ENCODE measurements around the gene GGCX.

GGCX gene

DNA sequence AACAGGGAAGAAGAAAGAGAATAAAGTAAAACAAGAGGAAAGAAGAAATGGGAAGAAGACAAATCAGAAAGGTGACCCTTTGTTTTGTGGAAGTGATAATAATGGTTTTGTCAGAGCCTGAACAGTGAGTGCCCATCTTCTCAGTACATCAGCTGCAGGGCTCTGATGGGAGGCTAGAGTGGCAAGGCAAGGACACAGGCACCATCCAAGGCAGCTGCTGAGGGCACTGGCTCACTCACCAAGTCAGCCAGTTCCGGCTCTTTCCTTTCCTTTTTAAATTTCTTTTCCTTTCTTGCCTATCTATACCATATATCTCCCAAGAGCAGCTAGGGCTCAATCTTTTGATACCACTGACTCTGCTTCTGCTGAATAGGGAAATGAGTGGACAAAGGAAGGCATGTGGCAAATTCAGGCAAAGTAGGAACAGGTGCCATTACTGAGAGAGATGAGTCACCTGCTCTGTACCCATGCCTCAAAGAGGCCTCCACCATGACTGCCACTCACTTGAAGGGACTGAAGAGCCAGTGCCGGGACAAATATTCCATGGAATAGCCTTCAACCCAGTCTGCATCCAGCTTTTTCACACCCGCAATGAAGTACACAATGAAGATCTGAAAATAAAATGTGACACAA lies 6.2 kb downstream of the GGCX start:
- POLR2A ChIA-PET: no interaction called here

DNA sequence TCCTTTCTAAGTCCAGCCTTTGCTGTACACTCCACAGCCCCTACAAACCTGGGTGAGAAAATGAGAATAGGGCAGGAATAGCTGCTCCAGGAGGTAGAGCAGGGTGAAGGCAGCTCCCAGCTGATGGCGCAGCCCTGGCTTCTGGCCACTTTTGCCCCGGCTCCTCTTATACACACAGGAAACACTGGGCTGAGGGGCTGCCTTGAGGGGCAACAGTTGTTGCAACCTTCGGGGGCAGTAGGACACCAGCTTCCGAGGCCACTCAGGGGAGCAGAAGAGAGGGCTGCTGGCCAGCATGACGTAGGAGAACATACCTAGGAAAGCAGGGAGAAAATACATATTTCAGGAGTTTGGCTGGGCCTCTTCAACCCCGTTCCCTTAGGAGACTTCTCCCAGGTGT lies 8.1 kb downstream of the GGCX start:
- ChIA-PET POLR2A (interaction anchor here (6.7 kb wide), 1 partner anchor 13 kb away, joined by 69 read pairs; the partner anchor contains the start of gene MAT2A), CTCF (interaction anchor here (0.7 to 28.0 kb wide), 11 partner anchors 9 to 183 kb away, joined by 3 to 584 read pairs (median 7); partner anchors contain the start of genes GGCX, MAT2A and SH2D6)
- Histone ChIP-seq H3K4me1 (ENCODE audit: control extremely low read depth in 1 of 4, control insufficient read depth in 4 of 4, insufficient read depth in 4 of 4, low read length in 3 of 4) (peaks cover 18 to 31% (median 25%) of the 10 kb centered on the region in 4 experiments), H3K27me3 (replicated peaks in 2 of 5; ENCODE audit: control insufficient read depth in 4 of 5, insufficient read depth in 5 of 5, low read length in 4 of 5) (no peaks in the 10 kb centered on the region), H3K27ac (ENCODE audit: insufficient read depth in 1 of 2, low read depth in 1 of 2, low read length in 2 of 2, poor library complexity in 1 of 2, severe bottlenecking in 2 of 2) (no peak overlapping the region), H3K36me3 (ENCODE audit: control insufficient read depth in 4 of 4, insufficient read depth in 4 of 4, low read length in 3 of 4) (peaks cover 16 to 76% (median 36%) of the 10 kb centered on the region in 4 experiments), H3K9me3 (ENCODE audit: control extremely low read depth in 1 of 5, control insufficient read depth in 4 of 5, insufficient read depth in 2 of 5, low read depth in 1 of 5, low read length in 4 of 5) (no peaks in the 10 kb centered on the region), H3K4me3 (ENCODE audit: control insufficient read depth in 1 of 7, extremely low read depth in 1 of 7, insufficient read depth in 4 of 7, low read depth in 2 of 7, low read length in 6 of 7) (no peak overlapping the region)
- 82% methylated on average over 6 of the region's 6 CpGs for whole genome bisulfite sequencing (ENCODE audit: insufficient coverage)
- DNase-seq: no peak

More for the DNA sequence above, 6.2 kb downstream of the GGCX start:
- H3K27ac ChIP-seq (ENCODE audit: insufficient read depth in 1 of 2, low read depth in 1 of 2, low read length in 2 of 2, poor library complexity in 1 of 2, severe bottlenecking in 2 of 2): no peak overlapping the region
- no peaks in the 10 kb centered on the region for H3K9me3 ChIP-seq (ENCODE audit: control extremely low read depth in 1 of 5, control insufficient read depth in 4 of 5, insufficient read depth in 2 of 5, low read depth in 1 of 5, low read length in 4 of 5)
- CTCF ChIA-PET: interaction anchor here (0.6 to 28.0 kb wide), 7 partner anchors 9 to 185 kb away, joined by 3 to 584 read pairs (median 4); partner anchors contain the start of gene SH2D6
- H3K4me3 ChIP-seq (ENCODE audit: control insufficient read depth in 1 of 7, extremely low read depth in 1 of 7, insufficient read depth in 4 of 7, low read depth in 2 of 7, low read length in 6 of 7): no peak overlapping the region
- peaks cover 14 to 23% (median 21%) of the 10 kb centered on the region in 4 experiments for H3K4me1 ChIP-seq (ENCODE audit: control extremely low read depth in 1 of 4, control insufficient read depth in 4 of 4, insufficient read depth in 4 of 4, low read length in 3 of 4)
- WGBS (ENCODE audit: insufficient coverage): no CpG with 5 or more reads among the region's 3 CpGs
- H3K27me3 ChIP-seq (replicated peaks in 2 of 5; ENCODE audit: control insufficient read depth in 4 of 5, insufficient read depth in 5 of 5, low read length in 4 of 5): no peaks in the 10 kb centered on the region
- H3K36me3 ChIP-seq (ENCODE audit: control insufficient read depth in 4 of 4, insufficient read depth in 4 of 4, low read length in 3 of 4): peaks cover 19 to 79% (median 39%) of the 10 kb centered on the region in 4 experiments
- DNase-seq: no peak

DNA sequence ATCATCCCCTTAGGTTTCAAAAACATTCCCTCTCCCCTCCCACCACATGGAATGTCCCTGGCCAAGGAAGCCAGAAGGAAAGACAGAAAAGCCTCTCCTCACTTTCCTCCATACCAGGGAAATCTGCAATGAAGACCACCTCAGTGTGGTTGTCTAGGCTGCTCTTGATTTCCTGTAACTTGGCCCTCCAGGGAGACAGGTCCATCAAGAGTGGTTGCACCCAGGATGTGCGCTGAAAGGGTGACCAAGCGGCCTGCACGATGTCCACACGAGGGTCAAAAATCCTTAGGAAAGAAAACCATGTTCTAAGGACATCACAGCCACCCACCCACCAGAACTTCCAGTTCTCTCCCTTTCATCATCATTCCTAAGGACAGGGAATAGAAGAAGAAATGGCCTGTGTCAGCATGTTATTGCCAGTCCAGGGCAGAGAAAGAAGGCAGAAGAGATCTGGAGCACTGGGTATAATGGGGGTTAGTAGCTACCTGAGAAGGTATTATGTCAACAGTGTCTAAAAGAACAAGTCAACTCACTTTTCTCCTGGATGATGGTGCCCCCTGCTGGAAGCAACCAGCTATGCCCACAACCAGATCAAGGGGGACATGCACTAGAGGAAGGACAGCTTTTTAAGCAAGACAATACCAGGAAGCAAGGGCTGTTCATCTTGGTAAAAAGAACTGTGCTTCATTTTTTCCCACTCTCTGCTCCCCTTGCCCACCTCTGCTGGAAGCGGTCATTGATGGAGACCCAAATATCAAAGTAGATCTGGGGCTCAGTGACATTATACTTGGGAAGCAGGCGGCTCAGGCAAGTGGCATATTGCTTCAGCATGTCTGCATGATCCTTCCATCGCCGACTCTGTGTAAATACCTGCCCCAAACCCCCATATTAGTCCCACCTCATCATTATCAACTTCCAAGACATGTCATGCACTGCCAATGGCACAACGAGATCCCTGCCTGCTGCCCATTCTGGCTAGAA lies 9.3 kb downstream of the GGCX start:
- Histone ChIP-seq H3K4me3 (ENCODE audit: control insufficient read depth in 1 of 7, extremely low read depth in 1 of 7, insufficient read depth in 4 of 7, low read depth in 2 of 7, low read length in 6 of 7) (no peak overlapping the region), H3K36me3 (ENCODE audit: control insufficient read depth in 4 of 4, insufficient read depth in 4 of 4, low read length in 3 of 4) (peaks cover 11 to 71% (median 36%) of the 10 kb centered on the region in 4 experiments), H3K27ac (ENCODE audit: insufficient read depth in 1 of 2, low read depth in 1 of 2, low read length in 2 of 2, poor library complexity in 1 of 2, severe bottlenecking in 2 of 2) (no peak overlapping the region), H3K27me3 (replicated peaks in 2 of 5; ENCODE audit: control insufficient read depth in 4 of 5, insufficient read depth in 5 of 5, low read length in 4 of 5) (no peaks in the 10 kb centered on the region), H3K9me3 (ENCODE audit: control extremely low read depth in 1 of 5, control insufficient read depth in 4 of 5, insufficient read depth in 2 of 5, low read depth in 1 of 5, low read length in 4 of 5) (no peaks in the 10 kb centered on the region), H3K4me1 (ENCODE audit: control extremely low read depth in 1 of 4, control insufficient read depth in 4 of 4, insufficient read depth in 4 of 4, low read length in 3 of 4) (peaks cover 18 to 31% (median 25%) of the 10 kb centered on the region in 4 experiments)
- WGBS (ENCODE audit: insufficient coverage): 74% methylated on average over 3 of the region's 9 CpGs
- POLR2A ChIA-PET: interaction anchor here (1.0 to 6.7 kb wide), 4 partner anchors 9 to 160 kb away, joined by 4 to 69 read pairs (median 5); partner anchors contain the start of genes GGCX, MAT2A and SH2D6
- peak; percentile 86 to 93 (median 88) for DNase-seq
- CTCF ChIA-PET: interaction anchor here (0.5 to 28.0 kb wide), 32 partner anchors 10 to 647 kb away, joined by 3 to 584 read pairs (median 4); partner anchors contain the start of genes GGCX, MAT2A and SH2D6

DNA sequence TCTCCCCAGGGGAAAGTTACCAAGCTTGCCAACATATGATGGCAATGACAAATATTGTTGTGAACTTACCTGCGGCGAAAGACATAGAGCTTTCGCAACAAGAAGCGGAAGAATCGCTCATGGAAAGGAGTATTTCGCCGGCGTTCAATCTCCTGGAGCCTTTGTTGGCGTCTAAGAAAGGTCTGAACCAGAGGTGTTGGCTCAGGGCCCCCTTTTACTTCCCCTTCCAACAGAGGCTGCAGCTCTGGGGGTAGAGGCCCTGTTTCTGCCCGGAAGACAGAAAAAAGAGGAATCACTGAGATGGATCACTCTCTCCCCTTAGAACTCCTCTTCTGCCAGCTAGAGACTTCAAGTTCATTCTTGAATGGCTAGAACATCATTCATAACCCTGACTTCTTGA lies 10.8 kb downstream of the GGCX start:
- Histone ChIP-seq H3K4me1 (ENCODE audit: control extremely low read depth in 1 of 4, control insufficient read depth in 4 of 4, insufficient read depth in 4 of 4, low read length in 3 of 4) (peaks cover 18 to 31% (median 25%) of the 10 kb centered on the region in 4 experiments), H3K36me3 (ENCODE audit: control insufficient read depth in 4 of 4, insufficient read depth in 4 of 4, low read length in 3 of 4) (peaks cover 10 to 63% (median 36%) of the 10 kb centered on the region in 4 experiments), H3K9me3 (ENCODE audit: control extremely low read depth in 1 of 5, control insufficient read depth in 4 of 5, insufficient read depth in 2 of 5, low read depth in 1 of 5, low read length in 4 of 5) (no peaks in the 10 kb centered on the region), H3K27me3 (replicated peaks in 2 of 5; ENCODE audit: control insufficient read depth in 4 of 5, insufficient read depth in 5 of 5, low read length in 4 of 5) (no peaks in the 10 kb centered on the region), H3K27ac (ENCODE audit: insufficient read depth in 1 of 2, low read depth in 1 of 2, low read length in 2 of 2, poor library complexity in 1 of 2, severe bottlenecking in 2 of 2) (peak overlapping the region in 1 of 2 experiments; percentile 44), H3K4me3 (ENCODE audit: control insufficient read depth in 1 of 7, extremely low read depth in 1 of 7, insufficient read depth in 4 of 7, low read depth in 2 of 7, low read length in 6 of 7) (peak overlapping the region in 2 of 7 experiments; percentile 8 to 46)
- WGBS (ENCODE audit: insufficient coverage): 28% methylated on average over 10 of the region's 10 CpGs
- DNase-seq: peak; percentile 58 to 84 (median 83)
- CTCF ChIA-PET: interaction anchor here (0.8 to 28.0 kb wide), 30 partner anchors 11 to 250 kb away, joined by 3 to 584 read pairs (median 4); partner anchors contain the start of genes GGCX, MAT2A and SH2D6
- POLR2A ChIA-PET: interaction anchor here (1.1 to 6.7 kb wide), 4 partner anchors 9 to 132 kb away, joined by 3 to 69 read pairs (median 4); partner anchors contain the start of genes MAT2A and SH2D6

DNA sequence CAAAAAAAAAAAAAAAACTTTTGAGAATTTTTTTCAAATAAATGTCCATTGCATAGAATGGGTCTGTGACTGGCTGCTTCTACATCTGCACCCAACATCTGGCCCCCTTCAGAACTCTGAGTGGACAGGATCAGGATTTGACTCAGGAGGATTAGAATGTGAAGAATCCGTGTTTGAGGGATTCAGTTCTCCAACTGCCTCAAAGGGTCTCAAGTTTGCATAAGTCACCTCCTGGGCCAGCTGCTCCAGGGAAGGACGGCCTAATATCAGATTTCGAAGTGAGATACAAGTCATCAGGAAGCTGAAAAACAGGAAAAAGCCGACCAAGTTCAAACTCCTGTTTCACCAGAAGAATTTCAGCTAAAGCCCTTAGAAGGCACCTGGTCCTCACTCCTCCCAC lies 11.5 kb downstream of the GGCX start:
- no peaks in the 10 kb centered on the region for H3K9me3 ChIP-seq (ENCODE audit: control extremely low read depth in 1 of 5, control insufficient read depth in 4 of 5, insufficient read depth in 2 of 5, low read depth in 1 of 5, low read length in 4 of 5)
- CTCF ChIA-PET: interaction anchor here (0.6 to 28.0 kb wide), 21 partner anchors 12 to 193 kb away, joined by 3 to 584 read pairs (median 4); partner anchors contain the start of genes GGCX, MAT2A, SH2D6 and VAMP8
- POLR2A ChIA-PET: interaction anchor here (0.5 to 6.7 kb wide), 4 partner anchors 10 to 112 kb away, joined by 5 to 69 read pairs (median 6); partner anchors contain the start of gene MAT2A
- DNase-seq: no peak
- H3K36me3 ChIP-seq (ENCODE audit: control insufficient read depth in 4 of 4, insufficient read depth in 4 of 4, low read length in 3 of 4): peaks cover 14 to 64% (median 36%) of the 10 kb centered on the region in 4 experiments
- peak overlapping the region in 1 of 2 experiments; percentile 44 for H3K27ac ChIP-seq (ENCODE audit: insufficient read depth in 1 of 2, low read depth in 1 of 2, low read length in 2 of 2, poor library complexity in 1 of 2, severe bottlenecking in 2 of 2)
- 4% methylated on average over 3 of the region's 4 CpGs for WGBS (ENCODE audit: insufficient coverage)
- no peaks in the 10 kb centered on the region for H3K27me3 ChIP-seq (replicated peaks in 2 of 5; ENCODE audit: control insufficient read depth in 4 of 5, insufficient read depth in 5 of 5, low read length in 4 of 5)
- H3K4me3 ChIP-seq (ENCODE audit: control insufficient read depth in 1 of 7, extremely low read depth in 1 of 7, insufficient read depth in 4 of 7, low read depth in 2 of 7, low read length in 6 of 7): peak overlapping the region in 2 of 7 experiments; percentile 8 to 25
- peaks cover 18 to 31% (median 25%) of the 10 kb centered on the region in 4 experiments for H3K4me1 ChIP-seq (ENCODE audit: control extremely low read depth in 1 of 4, control insufficient read depth in 4 of 4, insufficient read depth in 4 of 4, low read length in 3 of 4)

DNA sequence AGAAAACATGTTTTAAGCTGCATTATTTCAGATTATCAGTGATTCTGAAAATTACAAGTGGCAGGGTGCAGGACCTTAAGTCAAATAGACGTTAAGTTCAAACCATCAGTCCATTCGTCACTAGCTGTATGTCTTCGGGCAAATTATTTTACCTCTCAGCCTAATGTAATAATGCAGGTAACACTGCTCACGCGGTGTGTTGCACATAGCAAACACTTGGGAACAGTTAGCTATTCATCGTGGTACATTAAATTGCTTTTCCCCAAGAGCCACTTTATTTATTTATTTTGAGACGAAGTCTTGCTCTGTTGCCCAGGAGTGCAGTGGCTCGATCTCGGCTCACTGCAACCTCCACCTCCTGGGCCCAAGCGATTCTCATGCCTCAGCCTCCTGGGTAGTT lies 12.2 kb downstream of the GGCX start:
- CTCF ChIA-PET: interaction anchor here (0.6 to 28.0 kb wide), 9 partner anchors 11 to 160 kb away, joined by 3 to 584 read pairs (median 4); partner anchors contain the start of genes GGCX, MAT2A, SH2D6 and VAMP8
- no peaks in the 10 kb centered on the region for H3K9me3 ChIP-seq (ENCODE audit: control extremely low read depth in 1 of 5, control insufficient read depth in 4 of 5, insufficient read depth in 2 of 5, low read depth in 1 of 5, low read length in 4 of 5)
- H3K4me1 ChIP-seq (ENCODE audit: control extremely low read depth in 1 of 4, control insufficient read depth in 4 of 4, insufficient read depth in 4 of 4, low read length in 3 of 4): peaks cover 18 to 31% (median 25%) of the 10 kb centered on the region in 4 experiments
- H3K27ac ChIP-seq (ENCODE audit: insufficient read depth in 1 of 2, low read depth in 1 of 2, low read length in 2 of 2, poor library complexity in 1 of 2, severe bottlenecking in 2 of 2): no peak overlapping the region
- DNase-seq: peak in 1 of 3 donors; percentile 13
- peaks cover 13 to 64% (median 34%) of the 10 kb centered on the region in 4 experiments for H3K36me3 ChIP-seq (ENCODE audit: control insufficient read depth in 4 of 4, insufficient read depth in 4 of 4, low read length in 3 of 4)
- WGBS (ENCODE audit: insufficient coverage): 96% methylated on average over 7 of the region's 10 CpGs
- no peak overlapping the region for H3K4me3 ChIP-seq (ENCODE audit: control insufficient read depth in 1 of 7, extremely low read depth in 1 of 7, insufficient read depth in 4 of 7, low read depth in 2 of 7, low read length in 6 of 7)
- no peaks in the 10 kb centered on the region for H3K27me3 ChIP-seq (replicated peaks in 2 of 5; ENCODE audit: control insufficient read depth in 4 of 5, insufficient read depth in 5 of 5, low read length in 4 of 5)
- POLR2A ChIA-PET: interaction anchor here (1.0 to 6.7 kb wide), 4 partner anchors 9 to 130 kb away, joined by 3 to 69 read pairs (median 6); partner anchors contain the start of gene MAT2A

All from common myeloid progenitor, CD34-positive (primary cell).